ENCODE results near the gene MYL4. TPM values are rescaled to one million over a fixed set of nuclear protein-coding genes. Genes with fewer than 3 reads are reported as not detected.

Gene MYL4
- total RNA-seq, 1 donor from 2014 or later, result 0.86 TPM

- Mint-ChIP-seq H3K36me3 (ENCODE audit: insufficient read depth) (no peaks in the 10 kb centered on the region), H3K4me3 (ENCODE audit: low read depth) (peak within 1 kb of the TSS; percentile 88), H3K4me1 (ENCODE audit: low read depth) (peaks cover 14% of the 10 kb centered on the region), H3K27ac (peak within 1 kb of the TSS; percentile 97), H3K27me3 (no peaks in the 10 kb centered on the region), H3K9me3 (ENCODE audit: low read depth) (no peaks in the 10 kb centered on the region)
- DNase-seq (ENCODE audit: low spot score, unreplicated experiment), result peak; percentile 99
- TF ChIP-seq CTCF (IDR thresholded peaks at IDR 0.05; ENCODE audit: unreplicated experiment), result no peak
Observed at GRCh38 chr17:47188876-47189731, 20.0 kb upstream of the MYL4 start, which contains the start of gene CDC27. TSS of gene CDC27 (minus strand) at chr17:47189295. CDS start at chr17:47189172, 123 bp downstream.

- DNase-seq (ENCODE audit: low spot score, unreplicated experiment), result no peak
- Mint-ChIP-seq H3K4me3 (ENCODE audit: low read depth) (peak overlapping the region; percentile 88), H3K36me3 (ENCODE audit: insufficient read depth) (no peaks in the 10 kb centered on the region), H3K27ac (peak overlapping the region; percentile 97), H3K9me3 (ENCODE audit: low read depth) (no peaks in the 10 kb centered on the region), H3K27me3 (no peaks in the 10 kb centered on the region), H3K4me1 (ENCODE audit: low read depth) (peaks cover 11% of the 10 kb centered on the region)
- TF ChIP-seq CTCF (IDR thresholded peaks at IDR 0.05; ENCODE audit: unreplicated experiment), result no peak
Observed at GRCh38 chr17:47189732-47190237, 19.4 kb upstream of the MYL4 start.

- Mint-ChIP-seq H3K36me3 (ENCODE audit: insufficient read depth) (no peaks in the 10 kb centered on the region), H3K4me1 (ENCODE audit: low read depth) (peaks cover 11% of the 10 kb centered on the region)
Observed at GRCh38 chr17:47190243-47190642, 18.9 kb upstream of the MYL4 start.

GRCh38 chr17:47190770-47191169 is 18.4 kb upstream of the MYL4 start:
- no peak overlapping the region for H3K4me3 Mint-ChIP-seq (ENCODE audit: low read depth)
- no peak for DNase-seq (ENCODE audit: low spot score, unreplicated experiment)

More at GRCh38 chr17:47190243-47190642, 18.9 kb upstream of the MYL4 start:
- Mint-ChIP-seq H3K9me3 (ENCODE audit: low read depth) (no peaks in the 10 kb centered on the region), H3K4me3 (ENCODE audit: low read depth) (peak overlapping the region; percentile 88), H3K27me3 (no peaks in the 10 kb centered on the region), H3K27ac (no peak overlapping the region)
- no peak for TF ChIP-seq CTCF (IDR thresholded peaks at IDR 0.05; ENCODE audit: unreplicated experiment)
- no peak for DNase-seq (ENCODE audit: low spot score, unreplicated experiment)

More at GRCh38 chr17:47190770-47191169, 18.4 kb upstream of the MYL4 start:
- TF ChIP-seq CTCF (IDR thresholded peaks at IDR 0.05; ENCODE audit: unreplicated experiment), result no peak
- H3K27ac Mint-ChIP-seq, result no peak overlapping the region
- no peaks in the 10 kb centered on the region for H3K9me3 Mint-ChIP-seq (ENCODE audit: low read depth)
- no peaks in the 10 kb centered on the region for H3K36me3 Mint-ChIP-seq (ENCODE audit: insufficient read depth)
- H3K4me1 Mint-ChIP-seq (ENCODE audit: low read depth), result peaks cover 11% of the 10 kb centered on the region
- no peaks in the 10 kb centered on the region for H3K27me3 Mint-ChIP-seq
